WTC11 (cell line): Measurements from ENCODE around the gene TCTN2.

ENCODE experiments used
- ARID4B ChIP-seq: sonication (generic); formaldehyde crosslinking; IDR thresholded peaks from 2 replicates; pipeline ENCODE4 v1.8.0; 2023; ENCODE audit warnings: missing genetic modification reagents, mild to moderate bottlenecking, borderline replicate concordance
- TF ChIP-seq, protein P1 (sequence below): fragments of 200-600 bp; IDR thresholded peaks from 2 replicates; pipeline ENCODE4 v1.8.0; 2022; ENCODE audit warnings: antibody characterized with exemption

GRCh38 chr12:123727878-123728277 is 57.0 kb downstream of the TCTN2 start:
- TF ChIP-seq, protein P1, sequence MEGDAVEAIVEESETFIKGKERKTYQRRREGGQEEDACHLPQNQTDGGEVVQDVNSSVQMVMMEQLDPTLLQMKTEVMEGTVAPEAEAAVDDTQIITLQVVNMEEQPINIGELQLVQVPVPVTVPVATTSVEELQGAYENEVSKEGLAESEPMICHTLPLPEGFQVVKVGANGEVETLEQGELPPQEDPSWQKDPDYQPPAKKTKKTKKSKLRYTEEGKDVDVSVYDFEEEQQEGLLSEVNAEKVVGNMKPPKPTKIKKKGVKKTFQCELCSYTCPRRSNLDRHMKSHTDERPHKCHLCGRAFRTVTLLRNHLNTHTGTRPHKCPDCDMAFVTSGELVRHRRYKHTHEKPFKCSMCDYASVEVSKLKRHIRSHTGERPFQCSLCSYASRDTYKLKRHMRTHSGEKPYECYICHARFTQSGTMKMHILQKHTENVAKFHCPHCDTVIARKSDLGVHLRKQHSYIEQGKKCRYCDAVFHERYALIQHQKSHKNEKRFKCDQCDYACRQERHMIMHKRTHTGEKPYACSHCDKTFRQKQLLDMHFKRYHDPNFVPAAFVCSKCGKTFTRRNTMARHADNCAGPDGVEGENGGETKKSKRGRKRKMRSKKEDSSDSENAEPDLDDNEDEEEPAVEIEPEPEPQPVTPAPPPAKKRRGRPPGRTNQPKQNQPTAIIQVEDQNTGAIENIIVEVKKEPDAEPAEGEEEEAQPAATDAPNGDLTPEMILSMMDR: no peak
- no peak for TF ChIP-seq ARID4B (CRISPR knock-in tag)
